Spleen (tissue), 7 donors: ENCODE measurements around the gene CCDC102B.

ENCODE experiments used
- CTCF ChIP-seq, 11 experiments: fragments of 200-600 bp in 7 of 11; fragments of 450-650 bp in 4 of 11; sonication (generic) in 4 of 11; IDR thresholded peaks in 8 of 11; conservative IDR thresholded peaks in 3 of 11; 1 replicate in 7 of 11; 2 replicates in 4 of 11; pipeline versions ENCODE4 v1.4.0 to v1.8.0; 2016 to 2021; ENCODE audit warnings: antibody characterized with exemption in 11 of 11, inconsistent platforms in 4 of 11, mild to moderate bottlenecking in 1 of 11
- POLR2A ChIP-seq, 3 donors: fragments of 450-650 bp; IDR thresholded peaks; one replicate each; pipeline ENCODE4 v1.5.1; 2017; ENCODE audit warnings: antibody characterized with exemption in 3 of 3, mild to moderate bottlenecking in 1 of 3
- POLR2AphosphoS5 ChIP-seq, 3 donors: sonication (generic); formaldehyde crosslinking; IDR thresholded peaks; one replicate each; pipeline ENCODE4 v1.5.1; 2017; ENCODE audit warnings: antibody characterized with exemption in 3 of 3
- donor health status: DM: no; HTN: no; CAD: no; lungs with moderate emphysema.
- donor health status: DM: no; HTN: no; CAD: no.
- donor health status: DM: no; HTN: no; CAD: no.

GRCh38 chr18:68757126-68757525 lies 40.8 kb upstream of the CCDC102B start:
- TF ChIP-seq CTCF (IDR thresholded peaks at IDR 0.05 in 8 of 11, conservative IDR thresholded peaks at IDR 0.05 in 3 of 11): no peak
- TF ChIP-seq POLR2A (IDR thresholded peaks at IDR 0.05): no peak
- no peak for TF ChIP-seq POLR2AphosphoS5 (IDR thresholded peaks at IDR 0.05)
